Peyer's patch (tissue), 4 donors: ENCODE data around the gene CD82.

Experiments
- CTCF ChIP-seq, 6 experiments: fragments of 450-650 bp in 4 of 6; fragments of 200-600 bp in 2 of 6; sonication (generic) in 1 of 6; IDR thresholded peaks; one replicate each; pipeline ENCODE4 v1.5.1; 2017 to 2019; ENCODE audit warnings: antibody characterized with exemption in 6 of 6, mild to moderate bottlenecking in 3 of 6, moderate library complexity in 1 of 6
- POLR2A ChIP-seq, 2 donors: fragments of 450-650 bp; IDR thresholded peaks; one replicate each; pipeline ENCODE4 v1.5.1; 2017; ENCODE audit warnings: antibody characterized with exemption in 2 of 2, mild to moderate bottlenecking in 2 of 2, moderate library complexity in 2 of 2

DNA sequence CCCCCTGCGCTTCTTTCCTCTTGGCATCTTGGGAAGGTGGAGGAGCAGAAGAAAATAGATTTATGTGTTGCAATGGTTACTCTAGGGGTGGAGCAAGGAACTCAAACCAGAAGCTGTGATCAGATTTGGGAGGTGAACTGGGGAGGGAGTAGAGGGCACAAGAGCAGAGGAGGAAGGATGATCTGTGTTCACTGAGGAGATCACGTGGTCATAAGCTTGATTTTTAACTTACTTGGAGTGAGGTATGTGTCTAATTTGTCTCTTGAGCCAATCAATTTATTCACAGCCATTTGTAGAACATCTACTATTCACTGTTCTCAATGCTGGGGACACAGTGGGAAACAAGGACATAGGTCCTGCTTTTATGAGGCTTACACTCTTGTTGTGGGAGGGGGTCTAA lies 24.8 kb upstream of the CD82 start:
- TF ChIP-seq CTCF (IDR thresholded peaks at IDR 0.05) (no peak), POLR2A (IDR thresholded peaks at IDR 0.05) (no peak)
